Hematopoietic multipotent progenitor cell treated with erythropoietin and hydrocortisone succinate and interleukin-3 and kit ligand, for 15 days (in vitro differentiated cells): ENCODE results near the gene PHETA2.
A peak's percentile ranks its signal among the peaks of the same experiment; 100 is the strongest.
"Not testable (repeated sequence)": the region's sequence is repeated elsewhere in the genome, so short reads cannot be mapped to it uniquely, and the experiment has no call there.

Source experiments
- DNase-seq: peaks from one replicate; pipeline ENCODE4 v3.0.0-alpha.2; 2015; ENCODE audit warnings: low spot score

The PHETA2 gene

GRCh38 chr22:42104332-42104860 is 30.3 kb downstream of the PHETA2 start:
- DNase-seq = not testable (repeated sequence)

DNA sequence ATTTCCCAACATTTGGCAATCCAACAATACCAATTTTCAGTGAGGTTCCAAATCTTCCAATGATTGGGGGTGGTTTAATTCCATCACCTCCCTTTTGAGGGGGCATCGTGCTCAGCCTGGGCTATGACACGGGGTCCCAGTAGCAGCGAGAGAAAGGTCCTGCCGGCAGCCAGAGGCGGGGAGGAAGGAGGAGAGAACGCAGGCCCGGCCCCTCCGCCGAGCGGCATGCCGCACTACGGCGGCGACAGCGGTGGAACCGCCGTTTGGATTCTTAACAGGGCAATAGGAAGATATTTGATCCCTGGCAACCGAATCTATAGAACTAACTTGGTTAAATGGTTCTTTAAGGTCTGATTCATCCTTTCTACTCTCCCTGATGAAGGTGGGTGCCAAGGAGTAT is 34.8 kb downstream of the PHETA2 start:
- no peak for DNase-seq

DNA sequence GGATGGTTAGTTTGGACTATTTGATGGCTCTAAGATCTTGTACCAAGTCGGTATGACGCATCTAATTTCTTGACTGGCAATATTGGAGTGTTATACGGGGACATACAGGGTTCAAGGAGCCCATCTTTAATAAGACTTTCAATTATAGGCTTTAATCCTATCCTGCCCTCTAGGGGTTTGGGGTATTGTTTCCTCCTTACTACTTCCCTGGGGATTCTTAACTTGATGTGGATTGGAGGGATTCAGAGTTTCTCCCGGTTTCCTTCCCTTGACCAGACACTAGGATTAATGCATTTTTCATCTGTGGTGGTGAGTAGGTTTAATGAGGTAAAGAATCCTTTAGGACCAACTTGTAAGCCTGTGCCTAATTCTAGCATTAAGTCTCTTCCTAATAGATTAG is 37.8 kb downstream of the PHETA2 start:
- DNase-seq = no peak

DNA sequence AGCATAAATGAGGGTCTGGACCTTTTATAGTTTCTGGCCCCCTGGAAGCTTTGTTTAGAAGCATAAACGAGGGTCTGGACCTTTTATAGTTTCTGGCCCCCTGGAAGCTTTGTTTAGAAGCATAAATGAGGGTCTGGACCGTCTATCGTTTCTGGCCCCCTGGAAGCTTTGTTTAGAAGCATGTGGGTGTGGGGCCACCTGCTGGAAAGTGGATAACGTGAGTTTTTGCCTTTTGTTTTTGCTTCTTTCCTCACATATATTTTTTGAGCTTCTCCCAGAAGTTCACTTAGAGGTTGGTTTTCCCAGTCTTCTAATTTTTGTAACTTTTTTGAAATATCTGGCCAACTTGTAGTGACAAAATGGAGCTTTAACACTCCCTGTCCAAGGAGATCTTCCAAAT is 38.7 kb downstream of the PHETA2 start:
- DNase-seq = not testable (repeated sequence)

GRCh38 chr22:42114721-42115120 is 40.7 kb downstream of the PHETA2 start:
- peak; percentile 57 for DNase-seq

DNA sequence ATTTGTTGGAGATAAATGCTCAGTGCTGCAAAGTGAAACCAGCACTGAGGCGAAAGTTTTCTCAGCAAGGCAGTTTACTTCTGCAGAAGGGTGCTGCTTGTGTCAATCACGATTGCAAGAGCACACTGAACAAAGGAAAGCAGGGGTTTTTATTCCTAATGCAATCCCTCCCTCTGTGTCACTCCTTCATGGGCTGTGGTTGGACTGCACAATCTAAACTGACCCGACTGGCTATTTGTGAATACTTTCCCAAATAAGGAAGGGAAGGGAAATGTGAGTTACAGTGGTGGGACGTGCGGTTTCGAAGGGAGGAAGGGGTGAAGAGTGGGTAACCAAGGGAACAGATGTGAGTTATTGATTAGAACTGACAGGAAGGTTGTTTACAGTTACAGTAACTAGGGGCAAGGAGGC is 41.4 kb downstream of the PHETA2 start:
- DNase-seq = not testable (repeated sequence)

DNA sequence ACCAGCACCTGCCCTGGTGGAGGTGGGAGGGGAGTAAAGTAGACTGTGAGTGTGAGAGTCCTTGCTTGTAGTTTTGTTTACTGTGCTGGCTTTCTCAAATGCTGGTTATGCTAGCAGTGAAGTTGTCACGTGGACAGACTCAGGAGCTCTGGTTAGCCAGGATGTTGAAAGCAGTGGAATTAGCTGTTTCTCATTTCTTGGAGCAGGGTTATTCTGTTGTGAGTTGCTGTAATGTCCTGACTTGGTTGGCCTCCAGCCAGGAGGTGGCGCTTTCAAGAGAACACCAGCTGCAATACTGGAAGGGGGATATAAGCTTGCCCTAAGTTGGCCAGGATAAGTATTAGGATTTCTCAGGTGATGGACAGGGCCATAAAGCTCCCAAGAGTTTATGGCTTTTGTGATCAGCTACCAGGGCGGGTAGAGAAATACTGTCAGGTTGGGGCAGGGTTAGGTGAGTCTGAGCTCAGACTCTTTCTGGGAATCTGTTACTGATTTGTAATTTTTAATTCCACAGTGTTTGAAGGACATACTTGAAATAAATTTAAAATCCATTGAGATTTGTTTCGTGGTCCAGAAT is 42.9 kb downstream of the PHETA2 start:
- no peak for DNase-seq

DNA sequence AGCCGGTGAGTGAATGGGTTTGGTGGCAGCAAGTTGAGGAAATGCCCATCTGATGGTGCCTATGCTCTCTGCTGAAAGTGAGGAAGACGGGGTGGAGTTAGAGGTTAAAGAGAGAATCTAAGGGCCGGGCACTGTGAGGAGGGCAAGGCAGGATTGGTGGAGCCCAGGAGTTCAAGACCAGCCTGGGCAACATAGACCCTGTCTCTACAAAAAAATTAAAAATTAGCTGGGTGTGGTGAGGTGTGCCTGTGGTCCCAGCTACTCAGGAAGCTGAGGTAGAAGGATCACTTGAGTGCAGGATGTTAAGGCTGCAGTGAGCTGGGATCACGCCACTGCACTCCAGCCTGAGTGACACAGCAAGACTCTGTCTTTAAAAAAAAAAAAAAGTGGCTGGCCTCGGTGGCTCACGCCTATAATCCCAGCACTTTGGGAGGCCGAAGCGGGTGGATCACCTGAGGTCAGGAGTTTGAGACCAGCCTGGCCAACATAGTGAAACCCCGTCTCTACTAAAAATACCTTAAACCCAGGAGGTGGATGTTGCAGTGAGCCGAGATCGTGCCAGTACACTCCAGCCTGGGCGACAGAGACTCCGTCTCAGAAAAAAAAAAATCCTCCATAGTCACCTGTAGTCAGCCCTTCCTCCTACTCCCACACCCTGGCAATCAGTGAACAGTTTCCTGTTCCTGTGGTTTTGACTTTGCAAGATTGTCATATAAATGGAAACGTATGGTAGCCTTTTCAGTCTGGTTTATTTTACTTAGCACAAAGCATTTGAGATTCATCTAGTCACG is 46.4 kb downstream of the PHETA2 start:
- not testable (repeated sequence) for DNase-seq

- DNase-seq = not testable (repeated sequence)
These were observed 49.5 kb downstream of the PHETA2 start for GRCh38 chr22:42123529-42123928.

- DNase-seq = no peak
These were observed 53.6 kb downstream of the PHETA2 start for GRCh38 chr22:42127606-42128005.

DNA sequence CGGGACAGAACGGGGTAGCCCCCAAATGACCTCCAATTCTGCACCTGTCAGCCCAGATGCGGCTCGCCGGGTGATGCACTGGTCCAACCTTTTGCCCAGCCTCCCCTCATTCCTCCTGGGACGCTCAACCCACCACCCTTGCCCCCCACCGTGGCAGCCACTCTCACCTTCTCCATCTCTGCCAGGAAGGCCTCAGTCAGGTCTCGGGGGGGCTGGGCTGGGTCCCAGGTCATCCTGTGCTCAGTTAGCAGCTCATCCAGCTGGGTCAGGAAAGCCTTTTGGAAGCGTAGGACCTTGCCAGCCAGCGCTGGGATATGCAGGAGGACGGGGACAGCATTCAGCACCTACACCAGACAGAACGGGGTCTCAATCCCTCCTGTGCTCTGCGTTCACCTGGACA is 54.0 kb downstream of the PHETA2 start:
- not testable (repeated sequence) for DNase-seq
